K562 (cell line): Measurements from ENCODE around the gene DUS1L. TPM values are rescaled to one million over a fixed set of nuclear protein-coding genes. Genes with fewer than 3 reads are reported as not detected.

Source experiments
- HOXB6 ChIP-seq: fragments of 250-450 bp; sonication (Bioruptor Pico); IDR thresholded peaks from 2 replicates; pipeline ENCODE4 v1.5.1; 2022; ENCODE audit warnings: mild to moderate bottlenecking, borderline replicate concordance
- POLR2AphosphoS5 ChIP-seq: IDR thresholded peaks from 2 replicates; pipeline ENCODE4 v1.6.1; 2011; ENCODE audit warnings: mild to moderate bottlenecking, low read depth, low read length, moderate library complexity; ENCODE audit not compliant: control insufficient read depth, insufficient read depth
- SNRNP70 ChIP-seq: fragments of 200-400 bp; formaldehyde crosslinking; optimal IDR thresholded peaks from 2 replicates; pipeline ENCODE3; 2017; ENCODE audit warnings: low read depth, low read length
- THRA ChIP-seq: fragments of 450-650 bp; IDR thresholded peaks from 2 replicates; pipeline ENCODE4 v1.6.1; 2017; ENCODE audit warnings: mild to moderate bottlenecking, moderate library complexity
- ZNF592 ChIP-seq: fragments of 450-650 bp; IDR thresholded peaks from 2 replicates; pipeline ENCODE4 v1.6.1; 2017; ENCODE audit warnings: antibody characterized with exemption, mild to moderate bottlenecking
- polyA plus RNA-seq, 8 experiments: library from polyadenylated mRNA; depleted of rRNA in 4 of 8; stranded (reverse) in 5 of 8; unstranded in 3 of 8; fragments of >200 nt; fragmentation: Nextera tagmentation in 2 of 8; fragmentation: Illumina TruSeq in 1 of 8; extraction: Ambion mirVana in 2 of 8; extraction: Trizol in 1 of 8; gene quantifications; 2 replicates each; pipeline versions ENCODE4 v1.2.1 to v1.2.3, GENCODE V29; 2011 to 2014; ENCODE audit warnings: inconsistent platforms in 1 of 8, missing spikeins in 1 of 8
- total RNA-seq, 7 experiments: library from RNA; depleted of rRNA in 6 of 7; stranded (reverse); fragments of >200 nt in 6 of 7; fragmentation: Illumina TruSeq in 2 of 7; extraction: Trizol in 2 of 7; gene quantifications; 2 replicates each; pipeline versions ENCODE4 v1.2.1 to v1.2.3, GENCODE V29; 2011 to 2021; ENCODE audit warnings: low replicate concordance in 1 of 7

DUS1L gene
- total and polyA plus RNA-seq, 9 of the 15 experiments (the other 6 are each of a cell fraction or from before 2014, with no cell fraction given): 7.8 to 210 (median 83.9) TPM

GRCh38 chr17:82021900-82022309 is 43.7 kb downstream of the DUS1L start (continued):
- no peak for TF ChIP-seq ZNF592
- TF ChIP-seq HOXB6 (CRISPR knock-in tag): no peak
- TF ChIP-seq POLR2AphosphoS5: peak; percentile 37; the same call in 1 of the 2 replicates
- no peak for TF ChIP-seq THRA
- no peak for TF ChIP-seq SNRNP70
